NT2/D1 (cell line): ENCODE results near the gene A2M.

ENCODE experiments used
- DNase-seq: peaks from one replicate; pipeline ENCODE4 v3.0.0-alpha.2; 2011; ENCODE audit warnings: low read depth, low spot score
- H3K27me3 ChIP-seq: 2 replicates; pipeline ENCODE4 v1.6.0; 2011; ENCODE audit warnings: mild to moderate bottlenecking; ENCODE audit not compliant: insufficient read length, insufficient read depth
- H3K36me3 ChIP-seq: 2 replicates; pipeline ENCODE4 v1.6.1; 2011; ENCODE audit warnings: mild to moderate bottlenecking, low read length, mixed read lengths; ENCODE audit not compliant: insufficient read depth, insufficient read length
- H3K4me1 ChIP-seq: 2 replicates; pipeline ENCODE4 v1.5.1; 2011; ENCODE audit not compliant: insufficient read depth, insufficient read length
- H3K4me3 ChIP-seq: 2 replicates; pipeline ENCODE4 v1.5.1; 2011; ENCODE audit warnings: low read depth; ENCODE audit not compliant: insufficient read length
- H3K9ac ChIP-seq: 2 replicates; pipeline ENCODE4 v1.6.0; 2011; ENCODE audit warnings: low read depth; ENCODE audit not compliant: insufficient read length
- H3K9me3 ChIP-seq: 2 replicates; pipeline ENCODE4 v1.5.1; 2011; ENCODE audit warnings: mild to moderate bottlenecking, low read length; ENCODE audit not compliant: insufficient read depth
- SUZ12 ChIP-seq: IDR thresholded peaks from 2 replicates; pipeline ENCODE4 v1.6.1; 2011; ENCODE audit not compliant: insufficient read length, insufficient read depth; ENCODE audit errors: extremely low read depth
- YY1 ChIP-seq: IDR thresholded peaks from 2 replicates; pipeline ENCODE4 v1.6.1; 2011; ENCODE audit not compliant: insufficient read length, insufficient read depth
- ZNF274 ChIP-seq: IDR thresholded peaks from 2 replicates; pipeline ENCODE4 v1.6.1; 2011; ENCODE audit warnings: mild to moderate bottlenecking, low read depth, low read length

Gene A2M

DNA sequence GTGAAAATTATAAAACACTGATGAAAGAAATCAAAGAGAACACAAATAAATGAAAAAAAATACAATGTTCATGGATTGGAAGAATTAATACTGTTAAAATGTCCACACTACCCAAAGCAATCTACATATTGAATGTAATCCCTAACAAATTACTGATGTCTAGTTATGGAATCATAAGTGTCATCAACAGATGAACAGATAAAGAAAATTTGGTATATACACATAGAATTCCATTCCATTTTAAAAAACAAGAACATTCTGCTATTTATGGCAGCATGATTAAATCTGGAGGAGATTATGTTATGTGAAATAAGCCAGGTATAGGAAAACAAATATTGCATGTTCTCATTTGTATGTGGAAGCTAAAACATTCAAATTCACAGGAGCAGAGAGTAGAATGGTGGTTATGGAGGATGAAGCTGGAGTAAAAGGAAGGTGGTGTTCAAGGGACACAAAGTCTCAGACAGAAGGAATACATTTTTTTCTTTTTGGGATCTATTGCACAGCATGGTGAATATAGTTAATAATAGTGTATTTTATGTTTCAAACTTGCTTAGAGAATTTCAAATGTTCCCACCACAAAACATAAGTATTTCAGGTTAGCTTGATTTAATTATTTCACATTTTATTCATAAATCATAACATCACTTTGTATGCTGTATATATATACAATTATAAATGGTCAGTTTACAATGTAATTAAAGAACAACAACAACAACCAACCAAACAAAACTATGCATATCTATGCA lies 28.5 kb downstream of the A2M start:
- Histone ChIP-seq H3K27me3 (no peaks in the 10 kb centered on the region), H3K9me3 (peaks cover 25% of the 10 kb centered on the region), H3K9ac (no peak overlapping the region), H3K4me1 (no peaks in the 10 kb centered on the region), H3K36me3 (no peaks in the 10 kb centered on the region), H3K4me3 (no peak overlapping the region)
- no peak for DNase-seq
- TF ChIP-seq ZNF274 (no peak), SUZ12 (no peak), YY1 (no peak)

DNA sequence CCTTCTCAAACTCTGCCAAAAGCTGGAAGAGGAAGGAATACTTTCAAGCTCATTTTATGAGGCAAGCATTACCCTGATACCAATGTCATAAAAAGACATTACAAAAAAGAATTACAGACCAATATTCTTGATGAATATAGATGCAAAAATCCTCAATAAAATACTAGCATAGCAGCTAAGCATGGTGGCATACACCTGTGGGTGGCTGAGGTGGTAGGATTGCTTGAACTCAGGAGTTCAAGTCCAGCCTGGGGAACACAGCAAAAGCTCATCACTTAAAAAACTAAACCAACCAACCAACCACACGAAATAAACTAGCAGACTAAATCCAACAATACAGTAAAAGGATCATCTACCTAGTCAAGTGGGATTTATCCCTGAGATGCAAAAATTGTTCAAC lies 29.6 kb downstream of the A2M start:
- H3K4me3 ChIP-seq: no peak overlapping the region
- no peaks in the 10 kb centered on the region for H3K27me3 ChIP-seq
- H3K4me1 ChIP-seq: no peaks in the 10 kb centered on the region
- TF ChIP-seq SUZ12 (no peak), ZNF274 (no peak), YY1 (no peak)
- H3K9me3 ChIP-seq: peaks cover 37% of the 10 kb centered on the region
- DNase-seq: no peak
- no peak overlapping the region for H3K9ac ChIP-seq
- no peaks in the 10 kb centered on the region for H3K36me3 ChIP-seq

DNA sequence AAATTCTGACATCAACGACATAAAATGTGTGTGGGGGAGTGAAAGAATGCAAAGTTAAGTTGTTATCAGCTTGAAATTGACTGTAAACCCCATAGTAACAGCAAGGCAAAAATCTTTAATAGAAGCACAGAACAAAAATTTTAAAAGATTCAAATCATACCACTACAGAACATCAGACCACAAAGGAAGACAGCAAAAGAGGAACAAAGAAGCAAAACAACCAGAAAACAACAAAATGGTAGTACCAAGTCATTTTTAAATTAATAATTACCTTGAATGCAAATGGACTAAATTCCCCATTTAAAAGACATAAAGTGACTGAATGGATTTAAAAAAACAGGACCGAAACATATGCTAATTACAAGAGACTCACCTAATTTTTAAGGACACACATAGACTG lies 31.3 kb downstream of the A2M start:
- no peaks in the 10 kb centered on the region for H3K27me3 ChIP-seq
- no peak for DNase-seq
- no peaks in the 10 kb centered on the region for H3K36me3 ChIP-seq
- H3K9me3 ChIP-seq: peaks cover 39% of the 10 kb centered on the region
- no peak overlapping the region for H3K9ac ChIP-seq
- TF ChIP-seq SUZ12 (no peak), YY1 (no peak), ZNF274 (no peak)
- H3K4me1 ChIP-seq: no peaks in the 10 kb centered on the region
- no peak overlapping the region for H3K4me3 ChIP-seq

DNA sequence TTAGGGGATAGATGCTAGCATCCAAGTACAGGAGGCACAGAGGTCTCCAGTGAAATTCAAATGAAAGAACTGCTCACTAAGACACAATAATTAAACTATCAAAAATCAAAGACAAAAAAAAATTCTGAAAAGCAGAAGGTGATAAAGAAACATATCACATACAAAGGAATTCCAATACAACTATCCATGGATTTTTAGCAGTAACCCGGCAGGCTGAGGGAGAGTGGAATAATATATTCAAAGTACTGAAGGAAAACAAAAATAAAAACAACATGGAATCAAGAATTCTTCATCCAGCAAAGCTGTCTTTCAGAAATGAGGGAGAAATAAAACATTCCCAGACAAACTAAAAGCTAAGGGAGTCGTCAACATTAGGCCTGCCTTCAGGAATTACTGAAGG lies 31.9 kb downstream of the A2M start:
- no peak for DNase-seq
- H3K4me3 ChIP-seq: no peak overlapping the region
- TF ChIP-seq SUZ12 (no peak), ZNF274 (no peak), YY1 (no peak)
- H3K36me3 ChIP-seq: no peaks in the 10 kb centered on the region
- H3K27me3 ChIP-seq: no peaks in the 10 kb centered on the region
- no peak overlapping the region for H3K9ac ChIP-seq
- peaks cover 39% of the 10 kb centered on the region for H3K9me3 ChIP-seq
- no peaks in the 10 kb centered on the region for H3K4me1 ChIP-seq

DNA sequence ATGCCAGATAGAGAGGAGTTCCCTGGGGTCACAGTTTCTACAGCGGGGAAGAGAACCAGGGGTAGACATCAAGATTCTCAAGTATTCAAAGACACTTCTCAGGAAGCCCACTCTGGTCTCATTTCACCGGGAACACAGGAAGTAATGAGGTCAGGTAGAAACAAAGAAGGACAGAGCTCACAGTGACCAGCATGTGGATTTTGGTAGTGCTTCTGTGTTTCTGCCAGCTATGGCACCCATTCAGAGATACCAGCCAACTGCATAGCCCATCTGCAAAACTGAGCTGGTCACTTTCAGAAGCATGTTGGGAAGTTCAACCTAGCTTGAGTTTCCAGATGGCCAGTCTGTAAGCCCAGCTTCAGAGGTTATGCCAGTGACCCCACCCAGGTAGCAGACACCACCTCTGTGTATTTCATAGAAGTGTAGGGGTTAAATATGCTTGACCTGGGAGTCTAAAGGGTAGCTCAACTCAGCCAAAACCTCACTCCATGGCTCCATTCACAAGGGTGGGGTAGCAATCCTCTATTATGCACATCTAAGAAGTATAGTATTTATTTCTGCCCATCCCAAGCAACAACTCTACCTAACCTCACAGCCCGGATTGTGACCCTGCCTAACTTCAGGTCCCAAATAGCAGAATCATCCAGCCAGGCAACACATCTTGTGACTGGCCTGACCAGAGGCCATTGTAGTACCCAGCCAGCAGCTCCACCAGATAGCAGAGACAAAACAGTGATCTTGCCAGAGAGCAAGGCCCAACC lies 33.9 kb downstream of the A2M start:
- H3K9ac ChIP-seq: no peak overlapping the region

DNA sequence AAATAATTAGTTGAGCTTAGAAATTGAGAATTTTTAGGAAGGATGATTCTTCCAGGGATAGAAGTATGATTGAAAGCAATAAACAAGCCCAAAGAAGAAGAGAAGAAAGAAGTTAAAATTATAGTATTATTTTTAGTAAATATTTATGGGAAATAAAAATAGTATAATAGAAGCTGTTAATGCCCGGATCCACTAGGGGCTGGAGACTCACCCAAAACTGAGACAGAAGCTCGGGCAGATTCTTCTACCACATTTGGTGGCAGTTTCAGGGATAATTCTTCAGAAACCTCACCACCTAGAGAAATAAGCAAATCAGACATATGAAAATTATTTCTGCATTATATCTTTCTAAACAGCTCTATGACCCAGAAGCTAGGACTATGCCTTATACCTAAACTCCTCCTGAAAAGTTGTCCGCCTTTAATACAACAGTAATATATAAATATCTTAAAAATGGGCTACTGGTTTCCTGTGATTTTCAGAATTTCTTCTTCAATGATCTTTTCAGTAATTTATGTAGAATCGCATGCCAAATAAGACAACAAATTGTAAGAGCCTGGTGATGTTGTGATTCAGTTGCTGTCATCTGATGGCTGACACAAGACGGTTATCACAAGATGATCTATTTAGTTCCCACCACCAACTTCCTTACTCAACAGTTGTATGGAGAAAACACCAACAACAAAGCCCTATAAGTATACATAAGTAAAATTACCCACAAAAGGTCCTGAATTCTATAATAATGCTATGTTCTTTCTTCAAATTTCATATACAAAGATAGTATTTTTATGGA lies 35.6 kb downstream of the A2M start:
- no peaks in the 10 kb centered on the region for H3K36me3 ChIP-seq
- TF ChIP-seq SUZ12 (no peak), YY1 (no peak), ZNF274 (no peak)
- H3K9me3 ChIP-seq: peaks cover 36% of the 10 kb centered on the region
- H3K27me3 ChIP-seq: no peaks in the 10 kb centered on the region
- H3K4me1 ChIP-seq: no peaks in the 10 kb centered on the region
- no peak for DNase-seq
- H3K9ac ChIP-seq: no peak overlapping the region
- no peak overlapping the region for H3K4me3 ChIP-seq

More for the DNA sequence above, 33.9 kb downstream of the A2M start:
- no peaks in the 10 kb centered on the region for H3K36me3 ChIP-seq
- no peak for DNase-seq
- peaks cover 39% of the 10 kb centered on the region for H3K9me3 ChIP-seq
- H3K4me3 ChIP-seq: no peak overlapping the region
- H3K4me1 ChIP-seq: no peaks in the 10 kb centered on the region
- no peaks in the 10 kb centered on the region for H3K27me3 ChIP-seq
- no peak for TF ChIP-seq YY1
- TF ChIP-seq SUZ12: no peak
- no peak for TF ChIP-seq ZNF274
